ENCODE data around the gene COG3.

DNA sequence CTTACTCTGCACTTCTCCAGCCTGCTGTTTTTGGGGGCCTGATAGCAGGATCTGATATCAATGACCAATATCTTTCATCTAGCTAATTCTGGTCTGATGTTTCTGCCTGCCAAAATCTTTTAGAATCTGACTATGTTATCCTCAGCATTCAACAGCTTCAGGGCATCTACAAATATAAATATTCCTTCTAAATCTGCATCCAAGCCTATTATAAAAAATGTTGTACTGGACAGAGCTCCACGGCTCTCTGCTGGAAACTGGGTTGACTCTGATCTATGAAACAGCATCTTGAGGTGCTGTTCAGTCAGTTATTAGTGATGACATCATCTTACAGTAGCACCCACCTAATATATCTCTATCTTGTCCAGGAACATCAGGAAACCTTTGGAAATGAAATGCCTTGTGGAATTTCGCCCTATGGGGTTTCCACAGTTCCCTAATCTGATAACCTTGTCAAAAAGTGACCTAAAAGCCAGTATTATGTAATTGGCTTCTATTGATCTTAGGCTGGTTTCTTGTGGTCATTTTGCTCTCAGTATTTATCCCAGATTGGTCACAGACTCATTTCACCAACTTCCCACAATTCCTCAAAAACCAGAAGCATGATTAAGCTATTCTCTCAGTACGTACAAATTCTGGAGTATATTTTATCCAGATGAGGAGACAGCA is 117.8 kb downstream of the COG3 start:
- TF ChIP-seq CTCF (IDR thresholded peaks at IDR 0.05; ENCODE audit: insufficient read depth, low read length, poor library complexity, severe bottlenecking) (no peak), EZH2phosphoT487 (conservative IDR thresholded peaks at IDR 0.05; ENCODE audit: low read length) (no peak)

Measured in SU-DHL-6 (cell line).